HUES6 (cell line): ENCODE results near the gene MSRB1.
A peak's percentile ranks its signal among the peaks of the same experiment; 100 is the strongest.
"Not testable (repeated sequence)": the region's sequence is repeated elsewhere in the genome, so short reads cannot be mapped to it uniquely, and the experiment has no call there.

Source experiments
- H3K27ac ChIP-seq: 2 replicates; pipeline ENCODE4 v1.7.0; 2013; ENCODE audit warnings: low read depth, mild to moderate bottlenecking, low read length, inconsistent platforms
- H3K27me3 ChIP-seq: 2 replicates; pipeline ENCODE4 v1.6.1; 2013; ENCODE audit warnings: low read length; ENCODE audit not compliant: control insufficient read depth, insufficient read depth
- H3K36me3 ChIP-seq: 2 replicates; pipeline ENCODE4 v1.6.1; 2013; ENCODE audit warnings: low read length; ENCODE audit not compliant: control insufficient read depth, insufficient read depth
- H3K4me1 ChIP-seq: 2 replicates; pipeline ENCODE4 v1.6.1; 2013; ENCODE audit warnings: low read length; ENCODE audit not compliant: control insufficient read depth, insufficient read depth
- H3K4me3 ChIP-seq: 2 replicates; pipeline ENCODE4 v1.5.1; 2013; ENCODE audit warnings: low read depth, low read length
- H3K9ac ChIP-seq: one replicate; pipeline ENCODE4 v1.6.1; 2013; ENCODE audit warnings: mild to moderate bottlenecking, low read length
- H3K9me3 ChIP-seq: 2 replicates; pipeline ENCODE4 v1.6.1; 2013; ENCODE audit warnings: low read depth, low read length; ENCODE audit not compliant: control insufficient read depth, insufficient read depth

The MSRB1 gene

GRCh38 chr16:1966460-1966859, 23.5 kb upstream of the MSRB1 start, which contains the start of gene RNF151:
Gene RNF151 (plus strand): TSS chr16:1966856. CDS start chr16:1966882, 26 bp downstream.
- peaks cover 27% of the 10 kb centered on the region for H3K36me3 ChIP-seq
- no peak within 1 kb of the TSS for H3K27ac ChIP-seq
- peaks cover 10% of the 10 kb centered on the region for H3K4me1 ChIP-seq

GRCh38 chr16:1965396-1966001, 22.5 kb upstream of the MSRB1 start:
- peaks cover 11% of the 10 kb centered on the region for H3K4me1 ChIP-seq
- H3K9ac ChIP-seq = peak overlapping the region; percentile 97

More at GRCh38 chr16:1966460-1966859, 23.5 kb upstream of the MSRB1 start, which contains the start of gene RNF151:
- Histone ChIP-seq H3K4me3 (peak within 1 kb of the TSS; percentile 98), H3K27me3 (no peaks in the 10 kb centered on the region), H3K9me3 (no peaks in the 10 kb centered on the region), H3K9ac (peak within 1 kb of the TSS; percentile 97)

GRCh38 chr16:1964506-1965395, 21.8 kb upstream of the MSRB1 start, which contains the start of gene RPS2:
Gene RPS2 (minus strand): TSS chr16:1964826. CDS start chr16:1964625, 201 bp downstream.
- Histone ChIP-seq H3K9ac (peak within 1 kb of the TSS; percentile 98), H3K27ac (peak within 1 kb of the TSS; percentile 98), H3K27me3 (no peaks in the 10 kb centered on the region), H3K9me3 (no peaks in the 10 kb centered on the region), H3K4me3 (peak within 1 kb of the TSS; percentile 98), H3K4me1 (peaks cover 14% of the 10 kb centered on the region), H3K36me3 (peaks cover 32% of the 10 kb centered on the region)

More at GRCh38 chr16:1965396-1966001, 22.5 kb upstream of the MSRB1 start:
- Histone ChIP-seq H3K27ac (peak overlapping the region; percentile 98; the same call in 1 of the 2 replicates), H3K4me3 (peak overlapping the region; percentile 98), H3K9me3 (no peaks in the 10 kb centered on the region), H3K36me3 (peaks cover 32% of the 10 kb centered on the region), H3K27me3 (no peaks in the 10 kb centered on the region)

GRCh38 chr16:1963806-1964505, 21.0 kb upstream of the MSRB1 start:
- Histone ChIP-seq H3K4me3 (peak overlapping the region; percentile 98), H3K27me3 (no peaks in the 10 kb centered on the region), H3K9me3 (no peaks in the 10 kb centered on the region), H3K36me3 (peaks cover 32% of the 10 kb centered on the region), H3K9ac (peak overlapping the region; percentile 98), H3K4me1 (peaks cover 16% of the 10 kb centered on the region), H3K27ac (peak overlapping the region; percentile 98)

GRCh38 chr16:1962161-1963153, 19.5 kb upstream of the MSRB1 start:
- Histone ChIP-seq H3K4me1 (peaks cover 20% of the 10 kb centered on the region), H3K4me3 (peak overlapping the region; percentile 98), H3K36me3 (peaks cover 32% of the 10 kb centered on the region), H3K9ac (peak overlapping the region; percentile 98)
- H3K9me3 ChIP-seq, H3K27me3 ChIP-seq, H3K27ac ChIP-seq: not testable (repeated sequence)

GRCh38 chr16:1961651-1962067, 18.7 kb upstream of the MSRB1 start:
- no peaks in the 10 kb centered on the region for H3K27me3 ChIP-seq
- H3K4me1 ChIP-seq = peaks cover 20% of the 10 kb centered on the region
- H3K4me3 ChIP-seq = peak overlapping the region; percentile 6; the same call in 1 of the 2 replicates
- no peak overlapping the region for H3K9ac ChIP-seq
- H3K36me3 ChIP-seq = peaks cover 32% of the 10 kb centered on the region
- no peaks in the 10 kb centered on the region for H3K9me3 ChIP-seq
- H3K27ac ChIP-seq = no peak overlapping the region

GRCh38 chr16:1960665-1961630, 17.9 kb upstream of the MSRB1 start:
- H3K4me1 ChIP-seq = peaks cover 20% of the 10 kb centered on the region
- peak overlapping the region; percentile 98 for H3K4me3 ChIP-seq
- H3K36me3 ChIP-seq = peaks cover 32% of the 10 kb centered on the region
- H3K27ac ChIP-seq = no peak overlapping the region; the same call in 1 of the 2 replicates
- H3K9ac ChIP-seq = peak overlapping the region; percentile 88
- no peaks in the 10 kb centered on the region for H3K27me3 ChIP-seq
- no peaks in the 10 kb centered on the region for H3K9me3 ChIP-seq

- peak within 1 kb of the TSS; percentile 88 for H3K9ac ChIP-seq
- peak within 1 kb of the TSS; percentile 88 for H3K27ac ChIP-seq
- peaks cover 15% of the 10 kb centered on the region for H3K4me1 ChIP-seq
- peaks cover 32% of the 10 kb centered on the region for H3K36me3 ChIP-seq
- H3K4me3 ChIP-seq = peak within 1 kb of the TSS; percentile 98
- H3K27me3 ChIP-seq = no peaks in the 10 kb centered on the region
- H3K9me3 ChIP-seq = no peaks in the 10 kb centered on the region
Measured at GRCh38 chr16:1959269-1960039, 16.5 kb upstream of the MSRB1 start, which contains the start of gene NDUFB10. Gene NDUFB10 (plus strand): TSS chr16:1959538. CDS start chr16:1959625, 87 bp downstream.
